Measurements from ENCODE around the gene NEIL1.

NEIL1 gene

GRCh38 chr15:75397494-75397893, 50.7 kb downstream of the NEIL1 start:
- no peak for DNase-seq

- no peak for DNase-seq
Measured at GRCh38 chr15:75403892-75404291, 57.1 kb downstream of the NEIL1 start.

Measured in stimulated activated naive CD4-positive, alpha-beta T cell (primary cell).